NCI-H1417 (cell line): ENCODE measurements around the gene FANCL.
"Not testable (repeated sequence)": the region's sequence is repeated elsewhere in the genome, so short reads cannot be mapped to it uniquely, and the experiment has no call there.

ENCODE experiments used
- DNase-seq, 3 experiments: peaks; one replicate each; lab custom pipeline; 2025; lab: John Stamatoyannopoulos, UW

Gene FANCL

DNA sequence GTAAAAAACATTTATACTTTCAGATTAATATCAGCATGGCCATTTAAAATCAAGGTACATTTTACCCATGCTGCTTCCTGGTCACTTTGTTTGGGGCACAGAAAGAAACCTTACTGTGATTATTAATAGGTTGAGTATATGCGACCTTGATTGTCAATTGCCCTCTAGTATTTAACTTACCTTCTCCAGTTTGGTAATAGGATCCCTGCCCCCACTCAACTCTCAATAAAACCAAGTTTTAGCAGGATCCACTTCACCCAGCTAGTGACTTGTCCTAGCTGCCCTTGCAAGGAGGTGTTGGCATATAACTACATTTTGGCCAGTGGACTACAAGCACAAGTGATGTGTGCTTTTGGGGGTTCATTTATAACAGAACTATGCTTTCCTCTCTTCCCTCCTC lies 34.3 kb downstream of the FANCL start:
- no peak for DNase-seq

DNA sequence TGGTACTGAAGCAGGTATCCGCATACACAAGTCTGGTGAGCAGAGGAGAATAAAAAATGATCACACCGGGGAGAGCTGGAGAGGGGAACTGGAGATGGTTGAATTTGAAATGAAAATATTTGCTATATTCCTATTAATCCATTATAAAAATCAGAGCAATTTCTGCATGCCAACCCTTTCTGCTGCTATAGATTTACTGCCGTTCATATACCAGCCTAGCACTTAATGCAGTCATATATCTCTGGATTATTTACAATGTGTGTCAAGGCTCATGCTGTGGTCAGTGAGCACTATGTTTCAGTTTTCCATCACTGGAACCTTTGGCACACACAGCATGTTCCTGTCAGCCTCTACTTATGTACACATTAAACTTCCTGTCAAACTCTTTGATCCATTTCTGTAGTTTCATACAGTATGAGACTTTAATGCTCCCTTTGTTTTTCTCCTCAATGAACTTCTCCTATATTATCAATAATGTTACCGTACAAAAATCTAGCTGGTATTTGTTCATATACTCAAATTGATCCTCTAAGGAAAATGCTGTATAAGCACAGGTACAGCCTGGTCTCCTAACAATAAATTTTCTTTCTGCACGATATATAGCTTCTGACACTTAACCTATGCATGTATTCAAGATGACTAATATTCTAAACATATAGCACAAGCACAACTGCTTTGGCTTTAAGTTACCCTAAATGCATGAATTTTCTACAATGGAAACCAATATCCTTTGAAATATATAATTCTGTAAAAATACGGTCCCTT lies 36.7 kb downstream of the FANCL start:
- peak in 2 of 3 experiments; percentile 53 to 84 for DNase-seq

- no peak for DNase-seq
Measured at GRCh38 chr2:58203018-58203417, 38.1 kb downstream of the FANCL start.

GRCh38 chr2:58202404-58202803 lies 38.7 kb downstream of the FANCL start:
- no peak for DNase-seq

- no peak for DNase-seq
Measured at GRCh38 chr2:58197894-58198293, 43.2 kb downstream of the FANCL start.

GRCh38 chr2:58195662-58196061 lies 45.5 kb downstream of the FANCL start:
- no peak for DNase-seq

DNA sequence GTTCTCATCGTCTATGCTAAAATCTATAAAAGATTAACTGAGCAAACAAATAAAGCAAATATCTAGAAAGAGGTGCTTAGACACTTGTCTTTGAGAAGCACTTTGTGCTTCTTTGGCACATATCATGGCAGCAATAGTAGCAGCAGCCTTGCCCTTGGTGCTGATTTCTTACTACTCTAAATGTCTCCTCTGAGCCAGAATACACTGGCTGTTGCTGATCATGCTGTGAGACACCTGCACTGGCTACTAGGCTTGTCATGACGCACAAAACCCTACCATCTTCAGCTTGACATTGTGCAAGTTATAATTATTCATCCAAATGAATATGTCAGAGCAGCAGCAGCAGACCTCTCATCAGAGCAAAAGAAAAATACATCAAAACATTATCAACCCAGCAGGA lies 46.7 kb downstream of the FANCL start:
- peak; percentile 49 to 96 (median 78) for DNase-seq

DNA sequence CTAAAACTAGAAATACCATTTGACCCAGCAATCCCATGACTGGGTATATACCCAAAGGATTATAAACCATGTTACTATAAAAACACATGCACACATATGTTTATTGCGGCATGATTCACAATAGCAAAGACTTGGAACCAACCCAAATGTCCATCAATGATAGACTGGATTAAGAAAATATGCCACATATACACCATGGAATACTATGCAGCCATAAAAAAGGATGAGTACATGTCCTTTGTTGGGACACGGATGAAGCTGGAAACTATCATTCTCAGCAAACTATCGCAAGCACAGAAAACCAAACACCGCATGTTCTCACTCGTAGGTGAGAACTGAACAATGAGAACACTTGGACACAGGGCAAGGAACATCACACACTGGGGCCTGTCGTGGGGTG lies 54.1 kb downstream of the FANCL start:
- DNase-seq = not testable (repeated sequence)

DNA sequence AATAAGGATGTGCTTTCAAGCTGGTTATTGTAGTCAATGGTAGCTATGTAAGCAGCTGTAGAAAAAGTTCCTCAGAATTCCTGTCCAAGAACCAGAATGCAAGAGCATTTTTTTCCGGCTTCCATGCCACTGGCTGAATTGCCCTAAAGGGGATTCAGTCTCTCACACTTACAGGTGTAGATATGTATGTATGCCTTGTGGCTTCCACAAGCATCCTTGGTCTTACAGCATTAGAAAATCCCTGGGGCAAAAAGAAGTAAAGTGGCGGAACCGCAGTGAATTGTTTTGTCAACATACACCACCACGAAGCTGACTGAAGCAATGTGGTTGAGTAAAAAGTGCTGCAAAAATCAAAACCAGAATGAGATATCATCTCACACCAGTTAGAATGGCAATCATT lies 54.6 kb downstream of the FANCL start:
- no peak for DNase-seq

DNA sequence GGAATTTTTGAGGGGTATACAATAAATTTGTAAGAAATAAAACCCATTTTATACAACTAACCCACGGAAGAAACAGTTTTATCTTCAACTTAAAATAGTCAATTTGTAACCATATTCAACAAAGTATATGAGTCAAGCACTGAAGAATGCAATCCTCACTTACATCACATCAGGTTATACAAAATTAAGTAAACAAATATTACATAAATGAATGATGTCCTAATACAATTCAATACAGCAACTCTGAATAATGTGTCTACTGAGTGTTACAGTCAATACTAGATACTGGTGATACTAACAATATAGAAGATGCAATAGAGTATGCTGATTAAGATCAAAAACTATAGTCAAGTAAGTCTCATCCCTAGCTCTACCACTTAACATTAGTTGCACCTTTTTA lies 58.6 kb downstream of the FANCL start:
- DNase-seq = no peak

GRCh38 chr2:58180635-58181034 lies 60.5 kb downstream of the FANCL start:
- DNase-seq = no peak

DNA sequence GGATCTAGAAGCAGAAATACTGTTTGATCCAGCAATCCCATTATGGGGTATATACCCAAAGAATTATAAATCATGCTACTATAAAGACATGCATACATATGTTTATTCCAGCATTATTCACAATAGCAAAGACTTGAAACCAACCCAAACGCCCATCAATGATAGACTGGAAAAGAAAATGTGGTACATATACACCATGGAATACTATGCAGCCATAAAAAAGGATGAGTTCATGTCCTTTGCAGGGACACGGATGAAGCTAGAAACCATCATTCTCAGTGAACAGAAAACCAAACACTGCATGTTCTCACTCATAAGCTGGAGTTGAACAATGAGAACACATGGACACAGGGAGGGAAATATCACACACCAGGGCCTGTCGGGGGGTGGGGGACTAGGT lies 61.0 kb downstream of the FANCL start:
- DNase-seq = not testable (repeated sequence)

DNA sequence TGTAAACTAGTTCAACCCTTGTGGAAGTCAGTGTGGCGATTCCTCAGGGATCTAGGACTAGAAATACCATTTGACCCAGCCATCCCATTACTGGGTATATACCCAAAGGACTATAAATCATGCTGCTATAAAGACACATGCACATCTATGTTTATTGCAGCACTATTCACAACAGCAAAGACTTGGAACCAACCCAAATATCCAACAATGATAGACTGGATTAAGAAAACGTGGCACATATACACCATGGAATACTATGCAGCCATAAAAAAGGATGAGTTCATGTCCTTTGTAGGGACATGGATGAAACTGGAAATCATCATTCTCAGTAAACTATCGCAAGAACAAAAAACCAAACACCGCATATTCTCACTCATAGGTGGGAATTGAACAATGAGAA lies 63.9 kb downstream of the FANCL start:
- not testable (repeated sequence) for DNase-seq

DNA sequence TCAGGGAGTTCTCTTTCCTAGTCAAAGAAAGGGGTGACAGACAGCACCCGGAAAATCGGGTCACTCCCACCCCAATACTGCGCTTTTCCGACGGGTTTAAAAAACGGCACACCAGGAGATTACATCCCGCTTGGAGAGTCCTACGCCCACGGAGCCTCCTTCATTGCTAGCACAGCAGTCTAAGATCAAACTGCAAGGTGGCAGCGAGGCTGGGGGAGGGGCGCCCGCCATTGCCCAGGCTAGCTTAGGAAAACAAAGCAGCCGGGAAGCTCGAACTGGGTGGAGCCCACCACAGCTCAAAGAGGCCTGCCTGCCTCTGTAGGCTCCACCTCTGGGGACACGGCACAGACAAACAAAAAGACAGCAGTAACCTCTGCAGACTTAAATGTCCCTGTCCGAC lies 69.3 kb downstream of the FANCL start:
- DNase-seq = not testable (repeated sequence)

DNA sequence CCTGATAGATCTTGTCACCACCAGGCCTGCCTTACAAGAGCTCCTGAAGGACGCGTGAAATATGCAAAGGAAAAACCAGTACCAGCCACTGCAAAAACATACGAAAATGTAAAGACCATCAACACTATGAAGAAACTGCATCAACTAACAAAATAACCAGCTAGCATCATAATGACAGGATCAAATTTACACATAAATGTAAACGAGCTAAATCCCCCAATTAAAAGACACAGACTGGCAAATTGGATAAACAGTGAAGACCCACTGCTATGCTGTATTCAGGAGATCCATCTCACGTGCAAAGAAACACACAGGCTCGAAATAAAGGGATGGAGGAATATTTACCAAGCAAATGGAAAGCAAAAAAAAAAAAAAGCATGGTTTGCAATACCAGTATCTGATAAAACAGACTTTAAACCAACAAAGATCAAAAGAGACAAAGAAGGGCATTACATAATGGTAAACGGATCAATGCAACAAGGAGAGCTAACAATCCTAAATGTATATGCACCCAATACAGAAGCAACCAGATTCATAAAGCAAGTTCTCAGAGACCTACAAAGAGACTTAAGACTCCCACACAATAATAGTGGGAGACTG lies 70.7 kb downstream of the FANCL start:
- DNase-seq = not testable (repeated sequence)

- not testable (repeated sequence) for DNase-seq
Measured at GRCh38 chr2:58169845-58170244, 71.3 kb downstream of the FANCL start.

DNA sequence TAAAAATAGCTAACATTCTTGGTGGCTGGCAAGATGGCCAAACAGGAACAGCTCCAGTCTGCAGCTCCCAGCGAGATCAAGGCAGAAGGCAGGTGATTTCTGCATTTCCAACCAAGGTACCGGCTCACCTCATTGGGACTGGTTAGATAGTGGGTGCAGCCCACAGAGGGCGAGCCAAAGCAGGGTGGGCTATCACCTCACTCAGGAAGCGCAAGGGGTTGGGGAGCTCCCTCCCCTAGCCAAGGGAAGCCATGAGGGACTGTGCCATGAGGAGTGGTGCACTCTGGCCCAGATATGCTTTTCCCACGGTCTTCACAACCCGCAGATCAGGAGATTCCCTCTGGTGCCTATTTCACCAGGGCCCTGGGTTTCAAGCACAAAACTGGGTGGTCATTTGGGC lies 73.0 kb downstream of the FANCL start:
- not testable (repeated sequence) for DNase-seq

- no peak for DNase-seq
Measured at GRCh38 chr2:58163913-58164312, 77.2 kb downstream of the FANCL start.

- no peak for DNase-seq
Measured at GRCh38 chr2:58158481-58158880, 82.6 kb downstream of the FANCL start.

- DNase-seq = no peak
Measured at GRCh38 chr2:58157754-58158153, 83.4 kb downstream of the FANCL start.

GRCh38 chr2:58156780-58157179 lies 84.3 kb downstream of the FANCL start:
- no peak for DNase-seq

DNA sequence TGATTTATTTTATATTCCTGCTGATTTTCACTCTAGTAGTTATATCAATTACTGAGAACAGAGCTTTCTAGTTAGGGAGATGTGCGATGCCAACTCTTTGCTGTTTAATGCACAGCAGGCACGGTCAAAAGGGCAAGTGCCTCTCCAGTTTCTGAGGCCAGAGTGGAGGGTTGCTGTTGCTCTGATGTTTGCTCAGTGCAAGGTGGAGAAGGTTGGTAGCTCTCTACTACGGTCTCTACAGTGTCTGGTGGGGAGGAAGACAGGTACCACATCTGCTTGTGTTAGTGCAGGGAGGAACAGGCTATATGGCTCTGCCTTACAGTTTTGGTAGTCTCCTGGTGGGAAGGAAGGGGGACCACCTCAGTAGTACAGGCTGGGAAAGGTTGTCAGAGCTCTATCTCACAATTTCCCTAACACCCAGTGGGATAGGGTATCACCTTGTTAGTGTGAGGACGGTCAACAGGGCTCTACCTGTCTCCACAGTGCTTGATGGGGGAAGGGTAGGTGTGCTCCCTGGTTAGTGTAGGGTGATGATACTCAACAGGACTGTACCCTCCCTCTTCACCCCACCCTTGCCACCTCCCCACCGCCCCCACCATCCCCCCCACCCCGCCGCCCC lies 85.9 kb downstream of the FANCL start:
- DNase-seq = peak; percentile 36 to 83 (median 38)

- DNase-seq = no peak
Measured at GRCh38 chr2:58146707-58147106, 94.4 kb downstream of the FANCL start.
